ENCODE measurements around the gene RAPGEF2.

Gene RAPGEF2

DNA sequence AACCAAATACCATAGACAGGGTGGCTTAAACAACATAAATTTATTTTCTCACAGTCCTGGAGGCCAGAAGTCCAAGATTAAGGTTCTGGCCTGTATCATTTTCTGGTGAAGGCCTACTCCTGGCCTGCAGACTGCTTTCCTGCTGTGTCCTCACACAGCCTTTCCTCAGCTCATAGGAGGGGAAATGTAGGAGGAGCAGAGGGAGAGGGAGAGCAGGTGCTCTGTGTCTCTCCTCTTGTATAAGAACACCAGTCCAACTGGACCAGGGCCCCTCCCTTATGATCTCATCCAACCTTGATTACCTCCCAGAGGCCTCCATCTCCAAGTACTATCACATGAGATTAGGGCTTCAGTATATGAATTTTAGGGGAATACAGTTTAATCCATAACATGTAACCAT, 34.3 kb downstream of the RAPGEF2 start:
- H3K4me1 ChIP-seq (ENCODE audit: control insufficient read depth, insufficient read depth, low read length, unreplicated experiment), result no peaks in the 10 kb centered on the region
- H3K4me3 ChIP-seq (ENCODE audit: low read depth, low read length), result no peak overlapping the region
- H3K36me3 ChIP-seq (ENCODE audit: insufficient read depth, low read length), result no peaks in the 10 kb centered on the region
- H3K27ac ChIP-seq (ENCODE audit: low read depth, low read length), result no peak overlapping the region
- no peak overlapping the region for H2AFZ ChIP-seq (ENCODE audit: low read length, unreplicated experiment)
- peaks cover 18% of the 10 kb centered on the region for H3K79me2 ChIP-seq (ENCODE audit: control insufficient read depth, insufficient read depth, low read length, unreplicated experiment)
- no peaks in the 10 kb centered on the region for H3K27me3 ChIP-seq (ENCODE audit: insufficient read depth, low read length)

DNA sequence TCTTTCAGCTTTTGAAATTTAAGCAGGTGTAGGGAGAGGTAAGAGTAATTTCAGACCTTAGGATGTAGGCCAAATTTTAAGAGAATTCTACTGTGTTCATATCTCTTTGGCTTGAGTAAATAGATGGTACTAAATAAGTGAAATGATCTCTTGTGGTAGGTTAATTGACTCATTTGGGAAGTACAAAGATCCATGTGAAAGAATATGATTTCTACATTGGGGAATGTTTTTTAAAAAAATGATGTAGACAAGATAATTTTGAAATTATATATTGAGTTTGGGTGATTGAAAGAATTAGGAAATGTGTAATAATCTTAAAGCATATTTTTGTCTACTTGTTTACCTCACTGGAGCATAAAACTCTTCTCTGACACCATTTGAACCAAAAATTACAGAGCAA, 35.6 kb downstream of the RAPGEF2 start:
- Histone ChIP-seq H2AFZ (ENCODE audit: low read length, unreplicated experiment) (no peak overlapping the region), H3K27me3 (ENCODE audit: insufficient read depth, low read length) (no peaks in the 10 kb centered on the region), H3K79me2 (ENCODE audit: control insufficient read depth, insufficient read depth, low read length, unreplicated experiment) (peaks cover 18% of the 10 kb centered on the region), H3K4me1 (ENCODE audit: control insufficient read depth, insufficient read depth, low read length, unreplicated experiment) (no peaks in the 10 kb centered on the region), H3K27ac (ENCODE audit: low read depth, low read length) (no peak overlapping the region), H3K36me3 (ENCODE audit: insufficient read depth, low read length) (no peaks in the 10 kb centered on the region), H3K4me3 (ENCODE audit: low read depth, low read length) (no peak overlapping the region)

DNA sequence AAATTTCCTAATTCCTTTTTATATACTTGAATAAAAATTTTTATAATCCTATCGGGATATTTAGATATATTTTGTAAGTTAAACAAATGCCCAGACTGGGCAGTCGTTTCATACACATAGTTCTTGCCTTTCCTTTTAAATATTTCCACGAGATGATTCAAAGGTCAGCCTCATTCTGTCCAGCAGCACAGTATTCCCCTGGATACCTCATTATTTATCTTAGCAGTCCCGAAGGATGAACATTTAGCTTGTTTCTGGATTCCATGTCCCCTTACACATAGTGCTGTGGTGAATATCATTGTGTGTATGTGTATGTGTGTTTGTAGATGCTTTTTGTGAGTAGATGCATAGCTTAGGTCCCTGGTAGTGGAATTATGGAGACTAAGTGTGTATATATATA, 38.3 kb downstream of the RAPGEF2 start:
- Histone ChIP-seq H3K36me3 (ENCODE audit: insufficient read depth, low read length) (no peaks in the 10 kb centered on the region), H3K27ac (ENCODE audit: low read depth, low read length) (no peak overlapping the region), H2AFZ (ENCODE audit: low read length, unreplicated experiment) (no peak overlapping the region), H3K27me3 (ENCODE audit: insufficient read depth, low read length) (no peaks in the 10 kb centered on the region), H3K4me3 (ENCODE audit: low read depth, low read length) (no peak overlapping the region), H3K79me2 (ENCODE audit: control insufficient read depth, insufficient read depth, low read length, unreplicated experiment) (peaks cover 29% of the 10 kb centered on the region), H3K4me1 (ENCODE audit: control insufficient read depth, insufficient read depth, low read length, unreplicated experiment) (no peaks in the 10 kb centered on the region)

DNA sequence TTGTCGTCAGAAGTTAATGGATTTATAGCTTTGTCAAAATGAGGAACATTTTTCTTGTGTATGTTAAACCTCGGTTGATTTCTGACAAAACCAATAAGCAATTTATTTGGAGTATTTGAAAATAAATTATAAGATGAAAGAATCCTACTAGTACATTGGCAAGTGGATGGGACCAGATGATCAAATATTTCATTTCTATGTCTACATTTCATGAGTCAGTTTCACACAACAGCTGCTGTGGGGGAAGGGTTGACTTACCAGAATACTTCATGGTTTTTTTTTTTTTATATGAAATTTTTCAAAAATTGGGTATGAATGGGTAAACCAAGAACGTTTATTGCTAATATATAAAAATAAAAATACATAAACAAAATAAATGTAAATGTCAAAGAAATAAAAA, 39.4 kb downstream of the RAPGEF2 start:
- no peak overlapping the region for H2AFZ ChIP-seq (ENCODE audit: low read length, unreplicated experiment)
- H3K4me1 ChIP-seq (ENCODE audit: control insufficient read depth, insufficient read depth, low read length, unreplicated experiment), result peaks cover 8% of the 10 kb centered on the region
- H3K4me3 ChIP-seq (ENCODE audit: low read depth, low read length), result no peak overlapping the region
- H3K27me3 ChIP-seq (ENCODE audit: insufficient read depth, low read length), result no peaks in the 10 kb centered on the region
- H3K79me2 ChIP-seq (ENCODE audit: control insufficient read depth, insufficient read depth, low read length, unreplicated experiment), result peaks cover 25% of the 10 kb centered on the region
- no peaks in the 10 kb centered on the region for H3K36me3 ChIP-seq (ENCODE audit: insufficient read depth, low read length)
- no peak overlapping the region for H3K27ac ChIP-seq (ENCODE audit: low read depth, low read length)

DNA sequence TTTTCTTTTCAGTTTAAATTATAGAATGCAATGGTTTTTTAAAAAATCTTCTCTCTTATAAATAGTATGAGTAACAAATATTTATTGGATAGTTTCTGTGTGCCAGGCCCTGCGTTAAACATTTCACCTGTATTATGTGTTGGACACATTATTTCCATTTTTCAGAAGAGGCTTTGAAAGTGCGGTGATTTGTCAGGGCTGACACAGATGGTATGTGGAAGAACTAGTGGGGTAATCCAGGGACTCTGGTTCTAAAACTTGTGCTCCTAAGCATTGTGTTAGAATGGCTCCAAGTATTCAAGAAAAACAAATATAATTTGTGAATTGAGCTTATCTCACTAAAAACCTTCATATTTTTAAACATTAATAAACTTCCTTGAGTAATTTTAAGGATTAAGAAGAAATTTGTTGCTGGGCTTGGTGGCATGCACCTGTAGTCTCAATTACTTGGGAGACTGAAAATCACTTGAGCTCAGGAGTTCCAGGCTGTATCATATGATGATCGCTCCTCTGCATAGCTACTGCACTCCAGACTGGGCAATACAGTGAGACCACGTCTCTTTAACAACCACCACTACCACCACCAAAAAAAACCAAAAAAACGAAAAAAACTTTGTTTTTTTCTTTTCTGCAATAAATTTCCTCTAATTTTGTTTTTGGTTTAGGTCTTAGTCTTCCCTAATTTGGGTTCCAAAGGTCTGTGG, 40.0 kb downstream of the RAPGEF2 start:
- Histone ChIP-seq H3K36me3 (ENCODE audit: insufficient read depth, low read length) (no peaks in the 10 kb centered on the region), H3K27me3 (ENCODE audit: insufficient read depth, low read length) (no peaks in the 10 kb centered on the region), H2AFZ (ENCODE audit: low read length, unreplicated experiment) (no peak overlapping the region), H3K4me1 (ENCODE audit: control insufficient read depth, insufficient read depth, low read length, unreplicated experiment) (peaks cover 8% of the 10 kb centered on the region), H3K27ac (ENCODE audit: low read depth, low read length) (no peak overlapping the region), H3K79me2 (ENCODE audit: control insufficient read depth, insufficient read depth, low read length, unreplicated experiment) (peaks cover 24% of the 10 kb centered on the region), H3K4me3 (ENCODE audit: low read depth, low read length) (no peak overlapping the region)

DNA sequence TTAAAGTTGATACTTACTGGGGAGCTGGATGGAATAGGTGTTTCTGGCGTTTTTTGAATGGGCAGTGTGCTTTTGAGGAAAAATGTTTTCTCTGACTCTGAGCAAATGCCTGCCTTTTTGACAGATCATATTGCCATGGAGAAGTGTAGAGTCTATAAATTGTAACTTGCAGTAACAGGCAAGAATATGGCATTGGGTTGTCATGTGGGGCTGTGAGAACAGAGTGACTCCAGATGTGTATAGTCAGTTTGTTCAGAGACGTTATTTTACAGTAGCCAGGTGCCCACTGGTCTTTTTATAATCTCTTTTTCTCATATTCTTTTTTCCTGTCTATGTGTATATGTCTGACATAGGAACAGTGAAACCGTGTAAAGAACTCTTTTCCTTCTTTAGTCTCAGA, 40.8 kb downstream of the RAPGEF2 start:
- Histone ChIP-seq H3K4me3 (ENCODE audit: low read depth, low read length) (no peak overlapping the region), H3K79me2 (ENCODE audit: control insufficient read depth, insufficient read depth, low read length, unreplicated experiment) (peaks cover 22% of the 10 kb centered on the region), H3K4me1 (ENCODE audit: control insufficient read depth, insufficient read depth, low read length, unreplicated experiment) (peaks cover 8% of the 10 kb centered on the region), H3K27me3 (ENCODE audit: insufficient read depth, low read length) (no peaks in the 10 kb centered on the region), H3K36me3 (ENCODE audit: insufficient read depth, low read length) (no peaks in the 10 kb centered on the region), H2AFZ (ENCODE audit: low read length, unreplicated experiment) (no peak overlapping the region), H3K27ac (ENCODE audit: low read depth, low read length) (no peak overlapping the region)

DNA sequence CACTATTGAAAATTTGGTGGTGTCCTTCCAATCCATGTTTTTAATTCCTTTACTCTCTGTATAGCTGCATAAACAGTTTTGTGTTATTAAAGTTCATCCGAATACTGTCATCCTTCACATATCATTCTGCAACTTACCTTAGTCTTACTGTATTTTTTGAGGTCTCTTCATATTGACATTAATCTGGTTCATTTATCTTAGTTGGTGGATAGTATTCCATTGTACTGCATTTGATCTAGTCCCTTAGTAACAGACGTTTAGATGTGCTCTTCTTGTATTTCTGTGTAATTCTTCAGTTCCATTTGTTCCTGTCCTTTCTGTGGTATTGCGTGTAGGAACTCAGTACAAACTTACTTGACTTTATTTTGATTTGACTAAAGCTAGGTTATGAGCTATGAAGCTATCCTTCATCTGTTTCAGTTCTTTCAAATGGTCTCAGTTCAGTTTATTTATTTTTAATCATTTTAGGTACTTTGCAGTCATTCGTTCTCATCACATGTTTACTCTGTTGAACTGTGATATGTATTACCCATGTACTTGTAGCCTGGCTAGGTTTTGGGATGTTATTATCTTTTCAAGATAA, 41.3 kb downstream of the RAPGEF2 start:
- peaks cover 24% of the 10 kb centered on the region for H3K79me2 ChIP-seq (ENCODE audit: control insufficient read depth, insufficient read depth, low read length, unreplicated experiment)

DNA sequence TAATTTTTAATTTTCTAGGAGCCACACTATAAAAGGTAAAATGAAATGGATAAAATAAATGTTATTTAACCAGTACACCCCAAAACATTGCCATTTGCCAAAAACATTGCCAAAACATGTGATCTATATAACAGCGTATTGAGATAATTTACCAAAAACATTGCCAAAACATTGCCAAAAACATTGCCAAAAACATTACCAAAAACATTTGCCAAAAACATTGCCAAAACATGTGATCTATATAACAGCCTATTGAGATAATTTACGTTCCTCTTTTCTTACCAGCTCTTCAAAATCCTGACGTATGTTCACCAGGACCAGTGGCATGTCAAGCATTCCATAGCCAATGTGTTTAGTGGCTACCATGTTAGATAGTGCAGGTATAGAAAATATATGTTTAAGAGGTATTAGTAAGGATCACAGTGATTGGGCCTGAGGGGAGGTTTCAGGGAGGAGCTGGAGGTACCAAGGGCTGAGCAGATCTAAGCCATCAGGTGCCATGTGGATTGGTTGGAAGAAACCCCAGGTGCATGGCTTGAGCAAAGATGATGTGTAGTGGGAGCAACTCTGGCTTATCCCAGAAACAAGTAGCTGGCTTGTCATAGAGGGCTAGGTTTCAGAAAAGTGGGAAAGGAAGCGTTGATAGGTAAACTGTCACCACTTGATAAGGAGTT, 42.6 kb downstream of the RAPGEF2 start:
- Histone ChIP-seq H3K79me2 (ENCODE audit: control insufficient read depth, insufficient read depth, low read length, unreplicated experiment) (peaks cover 26% of the 10 kb centered on the region), H3K27ac (ENCODE audit: low read depth, low read length) (no peak overlapping the region), H3K4me3 (ENCODE audit: low read depth, low read length) (no peak overlapping the region), H2AFZ (ENCODE audit: low read length, unreplicated experiment) (no peak overlapping the region), H3K4me1 (ENCODE audit: control insufficient read depth, insufficient read depth, low read length, unreplicated experiment) (peaks cover 8% of the 10 kb centered on the region), H3K36me3 (ENCODE audit: insufficient read depth, low read length) (no peaks in the 10 kb centered on the region), H3K27me3 (ENCODE audit: insufficient read depth, low read length) (no peaks in the 10 kb centered on the region)

More for the DNA sequence above, 41.3 kb downstream of the RAPGEF2 start:
- Histone ChIP-seq H2AFZ (ENCODE audit: low read length, unreplicated experiment) (no peak overlapping the region), H3K36me3 (ENCODE audit: insufficient read depth, low read length) (no peaks in the 10 kb centered on the region), H3K27ac (ENCODE audit: low read depth, low read length) (no peak overlapping the region), H3K4me1 (ENCODE audit: control insufficient read depth, insufficient read depth, low read length, unreplicated experiment) (peaks cover 8% of the 10 kb centered on the region), H3K4me3 (ENCODE audit: low read depth, low read length) (no peak overlapping the region), H3K27me3 (ENCODE audit: insufficient read depth, low read length) (no peaks in the 10 kb centered on the region)

DNA sequence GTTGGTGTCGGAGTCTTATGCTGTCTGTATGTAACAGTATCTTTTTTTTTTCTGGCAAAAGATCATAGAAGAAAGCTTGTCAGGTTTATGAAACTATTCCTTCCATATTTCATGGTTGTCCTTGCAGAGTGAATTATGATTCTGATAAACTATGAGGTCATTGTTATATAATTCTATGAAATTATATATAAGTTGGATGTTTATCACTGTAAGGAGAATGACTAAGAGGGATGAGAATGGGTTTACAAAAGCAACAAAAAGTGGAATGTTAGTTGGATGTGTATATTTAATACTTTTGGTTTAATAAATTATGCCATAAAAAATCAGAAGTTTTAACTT, 43.1 kb downstream of the RAPGEF2 start:
- Histone ChIP-seq H3K27ac (ENCODE audit: low read depth, low read length) (no peak overlapping the region), H3K4me3 (ENCODE audit: low read depth, low read length) (no peak overlapping the region), H3K79me2 (ENCODE audit: control insufficient read depth, insufficient read depth, low read length, unreplicated experiment) (peaks cover 30% of the 10 kb centered on the region)

DNA sequence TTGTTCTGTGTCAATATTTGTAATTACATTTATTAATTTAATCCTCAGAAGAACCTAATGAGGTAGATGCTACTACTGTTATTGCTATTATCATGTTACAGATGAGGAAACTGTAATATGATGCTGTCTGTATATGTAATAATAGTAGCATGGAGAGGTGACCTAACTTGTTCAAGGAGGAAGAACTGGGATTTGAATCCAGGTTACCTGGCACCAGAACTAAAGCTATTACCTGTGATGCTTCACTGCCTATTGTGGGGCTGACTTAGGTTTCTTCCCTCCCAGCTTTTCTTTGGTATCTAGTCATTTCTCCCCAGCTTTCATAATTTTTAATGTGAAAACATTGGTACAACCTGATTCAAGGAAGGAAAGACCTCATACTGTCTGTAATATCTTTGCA, 43.6 kb downstream of the RAPGEF2 start:
- peaks cover 35% of the 10 kb centered on the region for H3K79me2 ChIP-seq (ENCODE audit: control insufficient read depth, insufficient read depth, low read length, unreplicated experiment)
- H3K36me3 ChIP-seq (ENCODE audit: insufficient read depth, low read length), result no peaks in the 10 kb centered on the region
- no peak overlapping the region for H2AFZ ChIP-seq (ENCODE audit: low read length, unreplicated experiment)
- H3K4me3 ChIP-seq (ENCODE audit: low read depth, low read length), result peak overlapping the region; percentile 4; the same call in 1 of the 2 replicates
- H3K27ac ChIP-seq (ENCODE audit: low read depth, low read length), result no peak overlapping the region
- no peaks in the 10 kb centered on the region for H3K27me3 ChIP-seq (ENCODE audit: insufficient read depth, low read length)
- H3K4me1 ChIP-seq (ENCODE audit: control insufficient read depth, insufficient read depth, low read length, unreplicated experiment), result peaks cover 8% of the 10 kb centered on the region

More for the DNA sequence above, 43.1 kb downstream of the RAPGEF2 start:
- Histone ChIP-seq H3K27me3 (ENCODE audit: insufficient read depth, low read length) (no peaks in the 10 kb centered on the region), H3K36me3 (ENCODE audit: insufficient read depth, low read length) (no peaks in the 10 kb centered on the region), H3K4me1 (ENCODE audit: control insufficient read depth, insufficient read depth, low read length, unreplicated experiment) (peaks cover 8% of the 10 kb centered on the region), H2AFZ (ENCODE audit: low read length, unreplicated experiment) (no peak overlapping the region)

DNA sequence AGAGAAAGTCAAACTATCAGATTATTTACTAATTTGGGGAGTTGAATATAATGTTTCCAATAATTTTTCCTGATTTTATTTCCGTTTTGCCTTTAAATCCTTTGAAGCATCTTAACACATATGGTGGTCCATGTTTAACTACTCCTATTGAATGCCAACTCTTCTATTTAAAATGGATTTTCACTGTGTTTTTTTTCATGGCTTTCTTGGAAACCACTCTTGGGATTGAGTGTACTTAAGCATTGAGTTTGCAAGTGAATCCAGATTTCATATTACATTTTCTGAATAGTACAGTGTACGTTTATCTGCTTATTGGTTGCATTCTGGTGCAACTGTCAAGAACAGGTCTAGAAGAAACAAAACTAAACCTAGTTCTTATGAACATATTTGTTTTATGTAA, 45.6 kb downstream of the RAPGEF2 start:
- H3K27me3 ChIP-seq (ENCODE audit: insufficient read depth, low read length), result no peaks in the 10 kb centered on the region
- H2AFZ ChIP-seq (ENCODE audit: low read length, unreplicated experiment), result no peak overlapping the region
- H3K4me3 ChIP-seq (ENCODE audit: low read depth, low read length), result no peak overlapping the region
- H3K27ac ChIP-seq (ENCODE audit: low read depth, low read length), result no peak overlapping the region
- peaks cover 8% of the 10 kb centered on the region for H3K4me1 ChIP-seq (ENCODE audit: control insufficient read depth, insufficient read depth, low read length, unreplicated experiment)
- no peaks in the 10 kb centered on the region for H3K36me3 ChIP-seq (ENCODE audit: insufficient read depth, low read length)
- peaks cover 42% of the 10 kb centered on the region for H3K79me2 ChIP-seq (ENCODE audit: control insufficient read depth, insufficient read depth, low read length, unreplicated experiment)

Data from ACC112 (cell line).